ENCODE measurements around the gene USP4.

The USP4 gene

DNA sequence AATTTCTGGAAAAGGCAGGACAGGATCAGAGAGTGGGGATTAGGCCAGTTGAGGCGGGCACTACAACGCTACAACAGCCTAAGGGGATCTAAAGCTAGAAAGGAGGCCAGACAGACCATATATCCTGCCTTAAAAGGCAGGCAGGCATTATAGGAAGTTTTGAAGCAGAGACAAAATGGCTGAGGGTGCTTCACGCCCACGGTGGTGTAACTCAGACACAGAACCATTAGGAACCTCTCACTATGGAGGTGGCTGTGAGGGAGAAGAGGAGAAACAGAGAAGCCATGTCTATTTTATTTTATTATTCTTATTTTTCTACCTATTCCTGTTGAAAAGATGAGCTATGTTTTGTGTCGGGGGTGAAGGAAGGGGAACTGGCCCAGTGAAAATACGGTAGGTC is 2.1 kb upstream of the USP4 start:
- Histone ChIP-seq H3K27ac (ENCODE audit: low read depth, low read length) (peak overlapping the region; percentile 96), H3K9me3 (ENCODE audit: control insufficient read depth, insufficient read depth, low read length) (no peaks in the 10 kb centered on the region), H3K79me2 (ENCODE audit: control insufficient read depth, low read length) (peaks cover 38% of the 10 kb centered on the region), H3K4me1 (ENCODE audit: control insufficient read depth, low read length) (peaks cover 79% of the 10 kb centered on the region), H3K27me3 (ENCODE audit: control insufficient read depth, low read length) (no peaks in the 10 kb centered on the region), H3K4me2 (ENCODE audit: low read length) (peak overlapping the region; percentile 97), H3K9me2 (replicated peaks; ENCODE audit: control insufficient read depth, low read length) (no peaks in the 10 kb centered on the region), H3F3A (ENCODE audit: control insufficient read depth, insufficient read depth) (peaks cover 43% of the 10 kb centered on the region), H3K36me3 (ENCODE audit: control insufficient read depth, low read length) (peaks cover 11% of the 10 kb centered on the region), H4K20me1 (ENCODE audit: control insufficient read depth, insufficient read depth, low read depth, low read length) (no peaks in the 10 kb centered on the region), H3K4me3 (ENCODE audit: low read length) (peak overlapping the region; percentile 23; the same call in 1 of the 2 replicates)
- no peak for TF ChIP-seq EZH2phosphoT487 (IDR thresholded peaks at IDR 0.05; ENCODE audit: borderline replicate concordance, low read length)
- TF ChIP-seq, protein P1, sequence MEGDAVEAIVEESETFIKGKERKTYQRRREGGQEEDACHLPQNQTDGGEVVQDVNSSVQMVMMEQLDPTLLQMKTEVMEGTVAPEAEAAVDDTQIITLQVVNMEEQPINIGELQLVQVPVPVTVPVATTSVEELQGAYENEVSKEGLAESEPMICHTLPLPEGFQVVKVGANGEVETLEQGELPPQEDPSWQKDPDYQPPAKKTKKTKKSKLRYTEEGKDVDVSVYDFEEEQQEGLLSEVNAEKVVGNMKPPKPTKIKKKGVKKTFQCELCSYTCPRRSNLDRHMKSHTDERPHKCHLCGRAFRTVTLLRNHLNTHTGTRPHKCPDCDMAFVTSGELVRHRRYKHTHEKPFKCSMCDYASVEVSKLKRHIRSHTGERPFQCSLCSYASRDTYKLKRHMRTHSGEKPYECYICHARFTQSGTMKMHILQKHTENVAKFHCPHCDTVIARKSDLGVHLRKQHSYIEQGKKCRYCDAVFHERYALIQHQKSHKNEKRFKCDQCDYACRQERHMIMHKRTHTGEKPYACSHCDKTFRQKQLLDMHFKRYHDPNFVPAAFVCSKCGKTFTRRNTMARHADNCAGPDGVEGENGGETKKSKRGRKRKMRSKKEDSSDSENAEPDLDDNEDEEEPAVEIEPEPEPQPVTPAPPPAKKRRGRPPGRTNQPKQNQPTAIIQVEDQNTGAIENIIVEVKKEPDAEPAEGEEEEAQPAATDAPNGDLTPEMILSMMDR (IDR thresholded peaks at IDR 0.05; ENCODE audit: low read depth, low read length, poor library complexity, severe bottlenecking), result no peak

DNA sequence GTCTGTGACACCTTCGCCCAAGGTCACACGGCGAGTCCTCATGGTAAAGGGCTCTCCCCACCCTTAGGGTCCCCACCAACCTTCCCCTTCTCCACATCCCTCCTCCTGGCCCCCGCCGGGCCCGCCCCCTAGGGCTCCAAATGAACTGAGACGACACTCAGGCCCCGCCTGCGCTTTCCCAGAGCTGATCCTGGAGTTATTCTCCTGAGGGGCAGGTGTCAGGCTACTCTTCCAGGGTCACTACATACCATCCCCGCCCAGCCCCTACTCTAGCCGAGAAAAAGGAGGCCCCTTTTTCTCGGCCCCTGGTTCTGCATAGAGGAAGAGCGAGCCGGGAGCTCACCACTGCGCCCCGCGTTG is 292 bp downstream of the USP4 start:
- no peaks in the 10 kb centered on the region for H4K20me1 ChIP-seq (ENCODE audit: control insufficient read depth, insufficient read depth, low read depth, low read length)
- no peaks in the 10 kb centered on the region for H3K9me3 ChIP-seq (ENCODE audit: control insufficient read depth, insufficient read depth, low read length)
- peaks cover 28% of the 10 kb centered on the region for H3F3A ChIP-seq (ENCODE audit: control insufficient read depth, insufficient read depth)
- no peaks in the 10 kb centered on the region for H3K9me2 ChIP-seq (replicated peaks; ENCODE audit: control insufficient read depth, low read length)
- H3K4me2 ChIP-seq (ENCODE audit: low read length), result peak overlapping the region; percentile 97
- H3K27me3 ChIP-seq (ENCODE audit: control insufficient read depth, low read length), result no peaks in the 10 kb centered on the region
- peaks cover 30% of the 10 kb centered on the region for H3K36me3 ChIP-seq (ENCODE audit: control insufficient read depth, low read length)
- peaks cover 52% of the 10 kb centered on the region for H3K79me2 ChIP-seq (ENCODE audit: control insufficient read depth, low read length)
- TF ChIP-seq, protein P1 (IDR thresholded peaks at IDR 0.05; ENCODE audit: low read depth, low read length, poor library complexity, severe bottlenecking), result no peak
- no peak for TF ChIP-seq EZH2phosphoT487 (IDR thresholded peaks at IDR 0.05; ENCODE audit: borderline replicate concordance, low read length)
- peak overlapping the region; percentile 96 for H3K27ac ChIP-seq (ENCODE audit: low read depth, low read length)
- H3K4me1 ChIP-seq (ENCODE audit: control insufficient read depth, low read length), result peaks cover 54% of the 10 kb centered on the region
- H3K4me3 ChIP-seq (ENCODE audit: low read length), result peak overlapping the region; percentile 98

DNA sequence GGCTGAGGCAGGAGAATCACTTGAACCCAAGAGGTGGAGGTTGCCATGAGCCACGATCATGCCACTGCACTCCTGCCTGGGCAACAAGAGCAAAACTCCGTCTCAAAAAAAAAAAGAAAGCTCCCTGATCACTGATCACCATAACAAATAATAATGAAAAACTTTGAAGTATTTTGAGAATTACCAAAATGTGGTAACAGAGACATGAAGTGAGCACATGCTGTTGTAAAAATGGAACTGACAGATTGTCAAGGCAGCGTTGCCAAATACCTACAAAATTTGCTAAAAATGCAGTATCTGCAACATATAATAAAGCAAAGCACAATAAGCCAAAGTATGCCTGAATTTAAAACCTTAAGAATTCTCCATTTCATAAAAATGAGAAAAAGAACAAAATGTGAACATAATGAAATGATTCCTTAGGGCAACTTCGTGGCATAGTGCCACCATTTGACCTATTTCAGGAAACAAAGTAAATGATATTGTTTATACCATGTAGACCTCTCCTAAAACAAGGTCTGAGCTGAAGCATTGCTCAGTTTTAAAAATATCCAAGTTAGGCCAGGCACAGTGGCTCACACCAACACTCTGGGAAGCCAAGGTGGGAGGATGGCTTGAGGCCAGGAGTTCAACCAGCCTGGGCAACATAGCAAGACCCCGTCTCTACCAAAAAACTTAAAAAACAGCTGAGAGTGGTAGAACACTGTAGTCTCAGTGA is 5.8 kb downstream of the USP4 start:
- H3K4me3 ChIP-seq (ENCODE audit: low read length), result no peak overlapping the region
- no peak for TF ChIP-seq EZH2phosphoT487 (IDR thresholded peaks at IDR 0.05; ENCODE audit: borderline replicate concordance, low read length)
- TF ChIP-seq, protein P1 (IDR thresholded peaks at IDR 0.05; ENCODE audit: low read depth, low read length, poor library complexity, severe bottlenecking), result no peak
- no peaks in the 10 kb centered on the region for H4K20me1 ChIP-seq (ENCODE audit: control insufficient read depth, insufficient read depth, low read depth, low read length)
- no peaks in the 10 kb centered on the region for H3K9me3 ChIP-seq (ENCODE audit: control insufficient read depth, insufficient read depth, low read length)
- no peak overlapping the region for H3K4me2 ChIP-seq (ENCODE audit: low read length)
- peaks cover 67% of the 10 kb centered on the region for H3K36me3 ChIP-seq (ENCODE audit: control insufficient read depth, low read length)
- no peak overlapping the region for H3K27ac ChIP-seq (ENCODE audit: low read depth, low read length)
- H3K27me3 ChIP-seq (ENCODE audit: control insufficient read depth, low read length), result no peaks in the 10 kb centered on the region
- no peaks in the 10 kb centered on the region for H3K9me2 ChIP-seq (replicated peaks; ENCODE audit: control insufficient read depth, low read length)
- peaks cover 40% of the 10 kb centered on the region for H3K79me2 ChIP-seq (ENCODE audit: control insufficient read depth, low read length)
- peaks cover 7% of the 10 kb centered on the region for H3K4me1 ChIP-seq (ENCODE audit: control insufficient read depth, low read length)
- H3F3A ChIP-seq (ENCODE audit: control insufficient read depth, insufficient read depth), result peaks cover under 1% of the 10 kb centered on the region; the same call in 1 of the 2 replicates
